ENCODE data around the gene ITIH5.

- no peak for TF ChIP-seq CTCF (conservative IDR thresholded peaks at IDR 0.05 in 1 of 2, IDR thresholded peaks at IDR 0.05 in 1 of 2; ENCODE audit: low read depth in 1 of 2, low read length in 2 of 2)
- no peak for TF ChIP-seq EZH2 (IDR thresholded peaks at IDR 0.05; ENCODE audit: low read length, missing control alignments)
Observed at GRCh38 chr10:7550013-7550412, 116.8 kb downstream of the ITIH5 start.

Measured in fibroblast of lung (primary cell).